Activated CD8-positive, alpha-beta memory T cell treated with anti-CD3 and anti-CD28 coated beads, Interleukin-2, amount 10 ng/mL, durations not matched to agents 7 days and 5 days (primary cell): Measurements from ENCODE around the gene SP8. TPM values are rescaled to one million over a fixed set of nuclear protein-coding genes. Genes with fewer than 3 reads are reported as not detected.
"Not testable (repeated sequence)": the region's sequence is repeated elsewhere in the genome, so short reads cannot be mapped to it uniquely, and the experiment has no call there.

Experiments
- ATAC-seq: fragments of 150-1000 bp; cut with Tn5 transposase; one replicate; pipeline ENCODE4 v1.10.0; 2021; ENCODE audit warnings: moderate library complexity
- CTCF ChIA-PET: fragments of 350-600 bp; sonication (Branson Sonifier 250); formaldehyde crosslinking; loops from one replicate; lab custom pipeline; 2021; ENCODE audit warnings: antibody characterized with exemption; lab: Charles Lee
- DNase-seq: peaks from one replicate; pipeline ENCODE4 v3.0.0-alpha.2; 2020
- H3K27ac Mint-ChIP-seq: one replicate; pipeline ENCODE4 v1.8.0; 2021; ENCODE audit warnings: mild to moderate bottlenecking, mixed read lengths
- H3K27me3 Mint-ChIP-seq: one replicate; pipeline ENCODE4 v1.8.0; 2021; ENCODE audit warnings: mixed read lengths
- H3K36me3 Mint-ChIP-seq: one replicate; pipeline ENCODE4 v1.8.0; 2021; ENCODE audit warnings: mild to moderate bottlenecking, mixed read lengths
- H3K4me1 Mint-ChIP-seq: one replicate; pipeline ENCODE4 v1.8.0; 2021; ENCODE audit warnings: mixed read lengths
- H3K4me3 Mint-ChIP-seq: one replicate; pipeline ENCODE4 v1.8.0; 2021; ENCODE audit warnings: mild to moderate bottlenecking, moderate library complexity, mixed read lengths
- H3K9me3 Mint-ChIP-seq: one replicate; pipeline ENCODE4 v1.8.0; 2022; ENCODE audit warnings: low read depth, mixed read lengths
- total RNA-seq, 2 experiments: library from RNA; stranded (reverse); gene quantifications; one replicate each; pipeline ENCODE4 v1.2.3, GENCODE V29; 2021

The SP8 gene
- not detected for total RNA-seq

DNA sequence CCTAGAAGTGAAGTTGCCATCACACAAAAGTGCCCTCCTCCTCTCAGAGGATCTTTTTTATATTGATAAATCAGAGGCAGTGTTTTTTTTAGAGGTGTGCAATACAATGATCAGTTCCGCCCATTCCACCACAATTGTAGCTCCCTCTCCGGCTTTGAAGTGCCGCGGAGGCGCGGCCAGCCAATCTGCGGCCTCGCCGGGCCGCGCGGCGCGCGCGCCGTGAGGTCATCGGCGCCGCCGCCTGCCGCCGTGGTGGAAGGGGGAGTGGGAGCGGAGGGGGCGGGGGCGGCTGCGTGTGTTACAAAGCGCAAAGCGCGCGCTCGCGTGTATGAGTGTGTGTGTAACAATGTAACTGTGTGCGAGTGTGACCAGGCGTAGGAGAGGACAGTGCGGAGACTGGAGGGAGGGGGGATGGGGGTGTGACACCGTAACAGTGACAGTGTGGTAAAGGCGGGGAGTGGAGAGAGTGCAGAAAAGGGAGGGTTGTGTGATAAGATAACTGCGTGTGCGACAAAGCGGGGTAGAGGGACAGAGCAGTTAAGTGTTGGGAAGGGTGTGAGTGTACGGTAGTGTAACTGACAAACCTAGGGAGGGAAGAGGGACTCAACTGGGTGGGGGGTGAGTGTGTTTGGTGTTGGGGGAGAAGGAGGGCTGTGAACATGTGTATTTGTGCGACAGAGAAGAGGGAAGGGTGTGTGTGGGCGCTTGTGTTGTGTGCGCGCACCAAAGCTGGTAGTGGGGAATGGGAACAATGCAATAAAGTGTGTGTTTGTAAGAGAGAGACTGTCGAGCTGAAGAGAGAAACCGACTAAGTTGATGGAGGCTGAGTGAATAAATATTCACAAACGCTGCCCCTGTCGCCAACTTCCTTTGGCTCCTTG, at the start of gene SP8:
SP8 (minus strand) TSS at position 108 of the 881 bp plus-strand sequence; CDS start at position 20, 88 bp downstream.
- Mint-ChIP-seq H3K9me3 (peaks cover 2% of the 10 kb centered on the region), H3K27ac (peak within 1 kb of the TSS; percentile 70), H3K4me3 (peak within 1 kb of the TSS; percentile 32), H3K36me3 (peaks cover 8% of the 10 kb centered on the region), H3K4me1 (peaks cover 17% of the 10 kb centered on the region), H3K27me3 (peaks cover 83% of the 10 kb centered on the region)
- DNase-seq (no peak), ATAC-seq (peak; percentile 33)
- CTCF ChIA-PET = interaction anchor here (0.9 kb wide), 1 partner anchor 75 kb away, joined by 3 read pairs; no protein-coding TSS in a partner anchor

- ATAC-seq, H3K9me3 Mint-ChIP-seq, CTCF ChIA-PET, H3K36me3 Mint-ChIP-seq, H3K27ac Mint-ChIP-seq, H3K4me1 Mint-ChIP-seq, H3K27me3 Mint-ChIP-seq, H3K4me3 Mint-ChIP-seq, DNase-seq: not testable (repeated sequence)
These were observed 49.7 kb upstream of the SP8 start for GRCh38 chr7:20836424-20836823.

- CTCF ChIA-PET = no interaction called here
- Mint-ChIP-seq H3K9me3 (no peaks in the 10 kb centered on the region), H3K4me1 (no peaks in the 10 kb centered on the region), H3K27me3 (no peaks in the 10 kb centered on the region), H3K4me3 (no peak overlapping the region), H3K36me3 (no peaks in the 10 kb centered on the region), H3K27ac (no peak overlapping the region)
- DNase-seq (no peak), ATAC-seq (no peak)
These were observed 48.5 kb upstream of the SP8 start for GRCh38 chr7:20835111-20835750.

DNA sequence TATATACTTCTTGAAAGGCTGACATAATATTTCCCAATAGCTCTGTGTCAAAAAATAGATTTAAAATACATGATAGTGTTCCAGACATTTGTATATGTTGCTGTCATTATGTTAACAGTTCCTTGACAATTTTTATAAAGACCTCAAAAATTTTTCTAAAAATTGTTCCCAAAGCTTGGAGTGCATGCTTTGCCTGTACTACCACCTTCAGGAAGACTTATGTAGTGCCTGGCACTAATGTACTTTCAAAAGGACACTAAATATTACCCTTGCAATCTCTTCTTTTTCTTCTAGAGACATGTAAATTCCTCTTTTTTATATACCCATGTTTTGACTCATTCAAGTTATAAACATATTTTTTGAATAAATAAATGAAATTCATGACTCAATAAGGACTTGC, 48.0 kb upstream of the SP8 start:
- Mint-ChIP-seq H3K27me3 (no peaks in the 10 kb centered on the region), H3K4me3 (no peak overlapping the region), H3K9me3 (no peaks in the 10 kb centered on the region), H3K36me3 (no peaks in the 10 kb centered on the region), H3K27ac (no peak overlapping the region), H3K4me1 (no peaks in the 10 kb centered on the region)
- CTCF ChIA-PET = interaction anchor here (0.8 kb wide), 1 partner anchor 12 kb away, joined by 4 read pairs; no protein-coding TSS in a partner anchor
- ATAC-seq = no peak
- no peak for DNase-seq

GRCh38 chr7:20831956-20832355, 45.3 kb upstream of the SP8 start:
- Mint-ChIP-seq H3K4me3 (no peak overlapping the region), H3K9me3 (no peaks in the 10 kb centered on the region), H3K4me1 (no peaks in the 10 kb centered on the region), H3K27ac (no peak overlapping the region), H3K36me3 (no peaks in the 10 kb centered on the region), H3K27me3 (no peaks in the 10 kb centered on the region)
- CTCF ChIA-PET = no interaction called here
- DNase-seq = no peak
- ATAC-seq = no peak

- CTCF ChIA-PET = no interaction called here
- no peak for ATAC-seq
- no peaks in the 10 kb centered on the region for H3K27me3 Mint-ChIP-seq
These were observed 44.8 kb upstream of the SP8 start for GRCh38 chr7:20831451-20831850.

GRCh38 chr7:20828947-20829346, 42.3 kb upstream of the SP8 start:
- ATAC-seq = no peak
- no peaks in the 10 kb centered on the region for H3K9me3 Mint-ChIP-seq
- no peaks in the 10 kb centered on the region for H3K36me3 Mint-ChIP-seq
- DNase-seq = no peak
- no peaks in the 10 kb centered on the region for H3K4me1 Mint-ChIP-seq
- H3K4me3 Mint-ChIP-seq = no peak overlapping the region
- H3K27ac Mint-ChIP-seq = no peak overlapping the region
- CTCF ChIA-PET = no interaction called here
- no peaks in the 10 kb centered on the region for H3K27me3 Mint-ChIP-seq

More at GRCh38 chr7:20831451-20831850, 44.8 kb upstream of the SP8 start:
- Mint-ChIP-seq H3K36me3 (no peaks in the 10 kb centered on the region), H3K4me1 (no peaks in the 10 kb centered on the region), H3K9me3 (no peaks in the 10 kb centered on the region), H3K4me3 (no peak overlapping the region), H3K27ac (no peak overlapping the region)
- no peak for DNase-seq

- Mint-ChIP-seq H3K36me3 (no peaks in the 10 kb centered on the region), H3K27me3 (no peaks in the 10 kb centered on the region), H3K4me1 (no peaks in the 10 kb centered on the region), H3K27ac (no peak overlapping the region), H3K9me3 (no peaks in the 10 kb centered on the region), H3K4me3 (no peak overlapping the region)
- CTCF ChIA-PET = no interaction called here
- ATAC-seq (no peak), DNase-seq (no peak)
These were observed 40.5 kb upstream of the SP8 start for GRCh38 chr7:20827172-20827571.

GRCh38 chr7:20826243-20826642, 39.6 kb upstream of the SP8 start:
- H3K27ac Mint-ChIP-seq = no peak overlapping the region
- H3K4me1 Mint-ChIP-seq = no peaks in the 10 kb centered on the region
- H3K27me3 Mint-ChIP-seq = no peaks in the 10 kb centered on the region
- CTCF ChIA-PET = no interaction called here
- no peaks in the 10 kb centered on the region for H3K9me3 Mint-ChIP-seq
- ATAC-seq = no peak
- H3K4me3 Mint-ChIP-seq = no peak overlapping the region
- no peak for DNase-seq
- H3K36me3 Mint-ChIP-seq = no peaks in the 10 kb centered on the region

- H3K27ac Mint-ChIP-seq = no peak overlapping the region
- H3K4me3 Mint-ChIP-seq = no peak overlapping the region
- H3K27me3 Mint-ChIP-seq = no peaks in the 10 kb centered on the region
- no peaks in the 10 kb centered on the region for H3K4me1 Mint-ChIP-seq
- no peaks in the 10 kb centered on the region for H3K36me3 Mint-ChIP-seq
- no peak for DNase-seq
- H3K9me3 Mint-ChIP-seq = no peaks in the 10 kb centered on the region
- CTCF ChIA-PET = no interaction called here
- ATAC-seq = no peak
These were observed 38.9 kb upstream of the SP8 start for GRCh38 chr7:20825555-20825954.

DNA sequence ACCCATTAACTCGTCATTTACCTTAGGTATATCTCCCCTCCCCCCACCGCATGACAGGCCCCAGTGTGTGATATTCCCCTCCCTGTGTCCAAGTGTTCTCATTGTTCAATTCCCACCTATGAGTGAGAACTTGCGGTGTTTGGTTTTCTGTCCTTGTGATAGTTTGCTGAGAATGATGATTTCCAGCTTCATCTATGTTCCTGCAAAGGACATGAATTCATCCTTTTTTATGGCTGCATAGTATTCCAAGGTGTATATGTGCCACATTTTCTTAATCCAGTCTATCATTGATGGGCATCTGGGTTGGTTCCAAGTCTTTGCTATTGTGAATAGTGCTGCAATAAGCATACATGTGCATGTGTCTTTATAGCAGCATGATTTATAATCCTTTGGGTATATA, 34.7 kb upstream of the SP8 start:
- H3K9me3 Mint-ChIP-seq, H3K27me3 Mint-ChIP-seq, H3K36me3 Mint-ChIP-seq, H3K27ac Mint-ChIP-seq, H3K4me3 Mint-ChIP-seq, ATAC-seq, DNase-seq, H3K4me1 Mint-ChIP-seq, CTCF ChIA-PET: not testable (repeated sequence)

- CTCF ChIA-PET = no interaction called here
- H3K27ac Mint-ChIP-seq = no peak overlapping the region
These were observed 29.8 kb upstream of the SP8 start for GRCh38 chr7:20816372-20816959.

DNA sequence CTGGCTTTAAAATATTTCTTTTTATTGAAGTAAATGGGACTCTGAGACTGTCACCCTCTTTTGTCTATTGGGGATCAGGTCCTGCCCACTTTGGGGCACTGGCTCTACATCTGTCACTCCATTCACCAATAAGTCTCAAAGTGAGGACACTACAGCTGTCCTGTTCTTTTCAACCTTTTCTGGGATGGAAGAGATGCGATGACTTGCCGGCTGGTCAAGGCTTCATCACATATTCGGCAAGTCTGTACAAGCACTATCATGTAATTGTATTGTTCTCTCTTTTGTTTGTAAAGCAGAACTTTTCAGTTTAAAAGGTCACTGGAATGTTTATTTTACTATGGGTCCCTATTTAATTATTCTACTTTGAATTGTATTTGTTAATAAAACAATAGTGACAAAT, 17.7 kb upstream of the SP8 start:
- no peak overlapping the region for H3K27ac Mint-ChIP-seq
- H3K9me3 Mint-ChIP-seq = no peaks in the 10 kb centered on the region
- H3K4me1 Mint-ChIP-seq = no peaks in the 10 kb centered on the region
- no peak for DNase-seq
- no peak for ATAC-seq
- CTCF ChIA-PET = no interaction called here
- H3K27me3 Mint-ChIP-seq = peaks cover 10% of the 10 kb centered on the region
- H3K4me3 Mint-ChIP-seq = no peak overlapping the region
- no peaks in the 10 kb centered on the region for H3K36me3 Mint-ChIP-seq

More at GRCh38 chr7:20816372-20816959, 29.8 kb upstream of the SP8 start:
- no peak overlapping the region for H3K4me3 Mint-ChIP-seq
- DNase-seq = no peak
- no peak for ATAC-seq
- no peaks in the 10 kb centered on the region for H3K27me3 Mint-ChIP-seq
- no peaks in the 10 kb centered on the region for H3K36me3 Mint-ChIP-seq
- no peaks in the 10 kb centered on the region for H3K4me1 Mint-ChIP-seq
- no peaks in the 10 kb centered on the region for H3K9me3 Mint-ChIP-seq
